H1 (cell line): ENCODE data around the gene ARHGEF40. TPM values are rescaled to one million over a fixed set of nuclear protein-coding genes. Genes with fewer than 3 reads are reported as not detected.
A peak's percentile ranks its signal among the peaks of the same experiment; 100 is the strongest.

ENCODE experiments used
- CTCF ChIA-PET: fragments of 300-600 bp; sonication (Branson Sonifier 250); formaldehyde crosslinking; loops from one replicate; lab custom pipeline; 2021; ENCODE audit not compliant: partially characterized antibody; lab: Charles Lee
- POLR2A ChIA-PET: fragments of 300-600 bp; sonication (Branson Sonifier 250); formaldehyde crosslinking; loops from one replicate; lab custom pipeline; 2021; ENCODE audit warnings: inconsistent platforms; ENCODE audit not compliant: partially characterized antibody; lab: Charles Lee
- DNase-seq, 2 experiments: peaks; one replicate each; pipeline versions ENCODE4 v3.0.0 to v3.0.0-alpha.2; 2010 to 2022; ENCODE audit warnings: low spot score in 2 of 2, low read depth in 1 of 2, mixed read lengths in 1 of 2
- FAIRE-seq: peaks from 2 replicates; lab custom pipeline; 2011; peaks lifted over from hg19 to GRCh38; lab: Jason Lieb, UNC
- H2AFZ ChIP-seq: 2 replicates; pipeline ENCODE4 v1.8.1; 2012; ENCODE audit warnings: low read length, inconsistent platforms
- H2AK5ac ChIP-seq: 2 replicates; pipeline ENCODE4 v1.6.1; 2013; ENCODE audit warnings: low read depth, low read length
- H2BK120ac ChIP-seq: replicated peaks from 2 replicates; pipeline ENCODE3; 2013; ENCODE audit warnings: low read depth, low read length, inconsistent platforms
- H2BK12ac ChIP-seq: 2 replicates; pipeline ENCODE4 v1.6.1; 2013; ENCODE audit warnings: low read depth, low read length
- H2BK15ac ChIP-seq: 2 replicates; pipeline ENCODE4 v1.6.1; 2013; ENCODE audit warnings: low read length
- H2BK20ac ChIP-seq: 2 replicates; pipeline ENCODE4 v1.6.1; 2013; ENCODE audit warnings: low read length
- H2BK5ac ChIP-seq: 2 replicates; pipeline ENCODE4 v1.6.1; 2013; ENCODE audit warnings: low read depth, low read length
- H3K14ac ChIP-seq: 2 replicates; pipeline ENCODE4 v1.6.1; 2013; ENCODE audit warnings: inconsistent platforms; ENCODE audit not compliant: insufficient read length
- H3K18ac ChIP-seq: 2 replicates; pipeline ENCODE4 v1.6.1; 2013; ENCODE audit warnings: low read length; ENCODE audit errors: extremely low read depth
- H3K23ac ChIP-seq: 2 replicates; pipeline ENCODE4 v1.6.1; 2013; ENCODE audit warnings: inconsistent platforms; ENCODE audit not compliant: insufficient read length
- H3K23me2 ChIP-seq: 2 replicates; pipeline ENCODE4 v1.6.1; 2013; ENCODE audit warnings: low read depth, low read length
- H3K27ac ChIP-seq: 2 replicates; pipeline ENCODE4 v1.6.1; 2011; ENCODE audit warnings: low read depth, low read length, inconsistent platforms
- H3K27me3 ChIP-seq, 4 experiments: replicated peaks in 1 of 4; 1 replicate in 1 of 4; 2 replicates in 3 of 4; pipeline versions ENCODE4 v1.6.1 to v1.8.1; 2011 to 2013; ENCODE audit warnings: low read length in 3 of 4, mild to moderate bottlenecking in 3 of 4, inconsistent platforms in 2 of 4, mixed read lengths in 2 of 4, moderate library complexity in 1 of 4; ENCODE audit not compliant: control insufficient read depth in 3 of 4, insufficient read depth in 3 of 4; ENCODE audit errors: extremely low read depth in 1 of 4
- H3K36me3 ChIP-seq, 4 experiments: 2 replicates each; pipeline versions ENCODE4 v1.6.1 to v1.8.1; 2011 to 2013; ENCODE audit warnings: mild to moderate bottlenecking in 4 of 4, low read length in 3 of 4, moderate library complexity in 2 of 4, control low read depth in 1 of 4, inconsistent platforms in 1 of 4; ENCODE audit not compliant: insufficient read depth in 4 of 4, control insufficient read depth in 2 of 4
- H3K4ac ChIP-seq: replicated peaks from 2 replicates; pipeline ENCODE3; 2013; ENCODE audit warnings: low read length, low read depth, mixed read lengths, inconsistent platforms; ENCODE audit not compliant: insufficient read length
- H3K4me1 ChIP-seq, 4 experiments: replicated peaks in 1 of 4; 1 replicate in 1 of 4; 2 replicates in 3 of 4; pipeline versions ENCODE4 v1.6.1 to v1.8.1; 2011 to 2013; ENCODE audit warnings: low read length in 3 of 4, inconsistent platforms in 2 of 4, mixed read lengths in 1 of 4; ENCODE audit not compliant: insufficient read depth in 4 of 4, control insufficient read depth in 3 of 4
- H3K4me2 ChIP-seq, 2 experiments: 2 replicates each; pipeline versions ENCODE4 v1.6.1 to v1.8.1; 2011 to 2013; ENCODE audit warnings: low read depth in 2 of 2, low read length in 2 of 2, control low read depth in 1 of 2, inconsistent platforms in 1 of 2, mild to moderate bottlenecking in 1 of 2; ENCODE audit not compliant: insufficient read depth in 1 of 2
- H3K4me3 ChIP-seq, 4 experiments: fragments of 200-600, 300-600 bp in 1 of 4; sonication (generic), shearing (Covaris generic), sonication (Bioruptor Twin) in 1 of 4; 2 replicates each; pipeline versions ENCODE4 v1.5.1 to v1.8.1; 2011 to 2016; ENCODE audit warnings: low read length in 4 of 4, low read depth in 3 of 4, control low read depth in 2 of 4, inconsistent platforms in 2 of 4, mild to moderate bottlenecking in 2 of 4, mixed read lengths in 1 of 4, moderate library complexity in 1 of 4; ENCODE audit not compliant: insufficient read depth in 2 of 4; ENCODE audit errors: extremely low read depth in 1 of 4
- H3K56ac ChIP-seq: replicated peaks from 2 replicates; pipeline ENCODE3; 2013; ENCODE audit warnings: low read depth, mild to moderate bottlenecking, mixed read lengths, low read length, inconsistent platforms; ENCODE audit not compliant: insufficient read length
- H3K79me1 ChIP-seq: 2 replicates; pipeline ENCODE4 v1.6.1; 2013; ENCODE audit warnings: low read depth, low read length, control low read depth
- H3K79me2 ChIP-seq, 2 experiments: 2 replicates each; pipeline versions ENCODE4 v1.6.1 to v1.8.1; 2012 to 2013; ENCODE audit warnings: low read length in 2 of 2, mild to moderate bottlenecking in 2 of 2, inconsistent platforms in 1 of 2; ENCODE audit not compliant: insufficient read depth in 2 of 2, control insufficient read depth in 1 of 2
- H3K9ac ChIP-seq, 4 experiments: replicated peaks in 1 of 4; 1 replicate in 1 of 4; 2 replicates in 3 of 4; pipeline versions ENCODE4 v1.6.1 to v1.8.1; 2011 to 2013; ENCODE audit warnings: low read depth in 3 of 4, low read length in 3 of 4, control low read depth in 2 of 4, mild to moderate bottlenecking in 2 of 4, moderate library complexity in 2 of 4, inconsistent platforms in 1 of 4; ENCODE audit errors: extremely low read depth in 1 of 4
- H3K9me3 ChIP-seq, 2 experiments: 2 replicates each; pipeline versions ENCODE4 v1.6.1 to v1.8.1; 2012 to 2013; ENCODE audit warnings: mild to moderate bottlenecking in 2 of 2, moderate library complexity in 2 of 2, control low read depth in 1 of 2, inconsistent platforms in 1 of 2, low read depth in 1 of 2, low read length in 1 of 2, mixed read lengths in 1 of 2; ENCODE audit not compliant: insufficient read depth in 2 of 2
- H4K20me1 ChIP-seq, 2 experiments: replicated peaks in 1 of 2; 2 replicates each; pipeline versions ENCODE3 to v1.8.1; 2011 to 2013; ENCODE audit warnings: inconsistent platforms in 2 of 2, low read length in 2 of 2, mild to moderate bottlenecking in 1 of 2; ENCODE audit not compliant: insufficient read depth in 2 of 2, control insufficient read depth in 1 of 2
- H4K5ac ChIP-seq: 2 replicates; pipeline ENCODE4 v1.6.1; 2013; ENCODE audit warnings: low read length, low read depth, mixed read lengths, inconsistent platforms; ENCODE audit not compliant: insufficient read length
- H4K8ac ChIP-seq: 2 replicates; pipeline ENCODE4 v1.8.0; 2013; ENCODE audit warnings: mild to moderate bottlenecking, moderate library complexity, low read length, inconsistent platforms; ENCODE audit not compliant: insufficient read depth; ENCODE audit errors: extremely low read depth
- H4K91ac ChIP-seq: replicated peaks from 2 replicates; pipeline ENCODE3; 2013; ENCODE audit warnings: low read length, mixed read lengths, inconsistent platforms; ENCODE audit not compliant: insufficient read length
- ASH2L ChIP-seq: fragments of 200-600, 300-600 bp; sonication (generic); IDR thresholded peaks from one replicate; pipeline ENCODE4 v1.7.1; 2017; ENCODE audit warnings: low read length
- BACH1 ChIP-seq: IDR thresholded peaks from 2 replicates; pipeline ENCODE4 v1.6.1; 2012; ENCODE audit warnings: low read length, improper control_type of control experiment
- CBX8 ChIP-seq: fragments of 300-800, 300-1000 bp; sonication (generic); IDR thresholded peaks from 2 replicates; pipeline ENCODE4 v1.7.1; 2016; ENCODE audit warnings: low read depth, low read length, borderline replicate concordance
- CEBPB ChIP-seq: IDR thresholded peaks from 2 replicates; pipeline ENCODE4 v1.6.1; 2012; ENCODE audit warnings: low read depth, low read length
- RAD21 ChIP-seq, 2 experiments: IDR thresholded peaks in 1 of 2; conservative IDR thresholded peaks in 1 of 2; 2 replicates each; pipeline ENCODE4 v1.6.1; 2011; ENCODE audit warnings: low read depth in 2 of 2, low read length in 2 of 2, improper control_type of control experiment in 1 of 2, inconsistent platforms in 1 of 2, mild to moderate bottlenecking in 1 of 2, moderate library complexity in 1 of 2
- RNF2 ChIP-seq: fragments of 200-900, 300-1000 bp; sonication (generic); IDR thresholded peaks from 2 replicates; pipeline ENCODE4 v1.7.1; 2016; ENCODE audit warnings: borderline replicate concordance, low read depth, mild to moderate bottlenecking, antibody characterized with exemption, low read length; ENCODE audit not compliant: poor library complexity, severe bottlenecking; ENCODE audit errors: missing control alignments
- SIRT6 ChIP-seq: IDR thresholded peaks from one replicate; pipeline ENCODE4 v1.7.1; 2012; ENCODE audit warnings: low read length, inconsistent platforms
- SP4 ChIP-seq: IDR thresholded peaks from 2 replicates; pipeline ENCODE4 v1.6.1; 2012; ENCODE audit warnings: low read length, inconsistent platforms
- SRF ChIP-seq: IDR thresholded peaks from 2 replicates; pipeline ENCODE4 v1.6.1; 2011; ENCODE audit warnings: mild to moderate bottlenecking, low read depth, low read length, moderate library complexity
- SUZ12 ChIP-seq: fragments of 200-600 bp; sonication (generic); IDR thresholded peaks from 2 replicates; pipeline ENCODE4 v1.6.1; 2012; ENCODE audit warnings: mild to moderate bottlenecking, inconsistent platforms, low read length, moderate library complexity, mixed read lengths
- USF2 ChIP-seq: IDR thresholded peaks from 2 replicates; pipeline ENCODE4 v1.6.1; 2011; ENCODE audit warnings: low read length, improper control_type of control experiment
- ZNF274 ChIP-seq: IDR thresholded peaks from 2 replicates; pipeline ENCODE4 v1.7.0; 2012; ENCODE audit warnings: low read length, borderline replicate concordance; ENCODE audit errors: extremely low read depth
- WGBS, 2 experiments: shearing (Covaris generic) in 1 of 2; methylation state at CpG; one replicate each; pipeline versions ENCODE4 v1.1.6 to v1.1.7; 2013 to 2015; ENCODE audit warnings: low lambda C conversion rate in 2 of 2, mixed read lengths in 2 of 2, inconsistent platforms in 1 of 2, low coverage in 1 of 2, missing lambda C conversion rate in 1 of 2; ENCODE audit not compliant: insufficient replicate concordance in 2 of 2, insufficient coverage in 1 of 2, insufficient read length in 1 of 2; ENCODE audit errors: extremely low coverage in 1 of 2, missing lambda C conversion rate in 1 of 2; 5-methylcytosine and 5-hydroxymethylcytosine counted together
- polyA plus RNA-seq, 7 experiments: library from polyadenylated mRNA; depleted of rRNA in 3 of 7; stranded (reverse) in 5 of 7; unstranded in 2 of 7; fragments of >200 nt in 5 of 7; fragments of 200-250 nt in 2 of 7; gene quantifications; 1 replicate in 5 of 7; 2 replicates in 1 of 7; 4 replicates in 1 of 7; pipeline versions ENCODE4 v1.2.1 to v1.2.3, GENCODE V29; 2011 to 2013; ENCODE audit warnings: missing spikeins in 2 of 7, mixed read lengths in 2 of 7
- total RNA-seq: library from RNA; stranded (reverse); fragmentation: NEBNext Ultra II Directional; extraction: Animal tissue kit (Norgen Biotek cat#: 25700); gene quantifications from 2 replicates; pipeline ENCODE4 v1.2.1, GENCODE V29; 2021

ARHGEF40 gene
- total and polyA plus RNA-seq, 2 of the 8 experiments (the other 6 are each of a cell fraction or from before 2014, with no cell fraction given): 53.1 to 101 TPM

GRCh38 chr14:21093018-21093417 lies 22.9 kb downstream of the ARHGEF40 start:
- peak overlapping the region; percentile 92; the same call in 1 of the 2 replicates for H2AK5ac ChIP-seq
- no peak overlapping the region for H3K23ac ChIP-seq
- peak overlapping the region; percentile 76 for H3K18ac ChIP-seq
- H3K79me1 ChIP-seq: peaks cover 8% of the 10 kb centered on the region
- peak overlapping the region; percentile 83; the same call in 1 of the 2 replicates for H3K27ac ChIP-seq
- H4K91ac ChIP-seq: no peak overlapping the region
- peak overlapping the region; percentile 32; the same call in 1 of the 2 replicates for H2BK12ac ChIP-seq
- H2BK15ac ChIP-seq: peak overlapping the region; percentile 81; the same call in 1 of the 2 replicates
- no peaks in the 10 kb centered on the region for H3K9me3 ChIP-seq
- DNase-seq: no peak
- H4K20me1 ChIP-seq: peaks cover 10 to 11% of the 10 kb centered on the region in 2 experiments
- no peak overlapping the region for H2BK120ac ChIP-seq
- H3K79me2 ChIP-seq: peaks cover 4 to 32% of the 10 kb centered on the region in 2 experiments
- no peak overlapping the region for H4K5ac ChIP-seq
- 0 out of 2 replicates have a peak overlapping the region, but pooled peaks have one; percentile 64 for H2BK20ac ChIP-seq
- H4K8ac ChIP-seq: peak overlapping the region; percentile 82
- peak overlapping the region; percentile 83 for H2BK5ac ChIP-seq
- no peak for FAIRE-seq
- peak overlapping the region in 3 of 4 experiments; percentile 7 to 55 (median 8); a peak in 3 of 8 replicates for H3K4me3 ChIP-seq
- no peaks in the 10 kb centered on the region for H3K27me3 ChIP-seq
- CTCF ChIA-PET: interaction anchor here (0.8 to 7.8 kb wide), 28 partner anchors 12 to 213 kb away, joined by 3 to 239 read pairs (median 6); partner anchors contain the start of genes ARHGEF40, TMEM253 and TPPP2
- H3K4me2 ChIP-seq: peak overlapping the region; percentile 89 to 90
- H2AFZ ChIP-seq: no peak overlapping the region
- H3K4ac ChIP-seq: no peak overlapping the region
- peaks cover 12% of the 10 kb centered on the region for H3K23me2 ChIP-seq
- H3K4me1 ChIP-seq: peaks cover 16 to 35% (median 24%) of the 10 kb centered on the region in 4 experiments
- H3K14ac ChIP-seq: no peak overlapping the region
- no peak overlapping the region for H3K56ac ChIP-seq
- peaks cover 15 to 43% (median 35%) of the 10 kb centered on the region in 4 experiments for H3K36me3 ChIP-seq
- POLR2A ChIA-PET: interaction anchor here (0.8 to 7.8 kb wide), 14 partner anchors 9 to 173 kb away, joined by 3 to 148 read pairs (median 7); partner anchors contain the start of genes ARHGEF40, NDRG2, RNASE8 and SLC39A2
- WGBS, 2 experiments: 84% methylated on average over 33 of the region's 36 CpGs; no CpG with 5 or more reads in 1 of the 2 experiments
- H3K9ac ChIP-seq: no peak overlapping the region
- TF ChIP-seq SRF (no peak), USF2 (no peak), RAD21 (IDR thresholded peaks at IDR 0.05 in 1 of 2, conservative IDR thresholded peaks at IDR 0.05 in 1 of 2; ENCODE audit: low read depth in 2 of 2, low read length in 2 of 2) (no peak), SUZ12 (no peak), CBX8 (no peak), ZNF274 (no peak), ASH2L (no peak), SIRT6 (no peak), BACH1 (no peak), SP4 (no peak), CEBPB (no peak), RNF2 (no peak)
